ENCODE data around the gene RPL3. TPM values are rescaled to one million over a fixed set of nuclear protein-coding genes. Genes with fewer than 3 reads are reported as not detected.

The RPL3 gene
- total RNA-seq, 1 donor from 2014 or later = 8,485 TPM

DNA sequence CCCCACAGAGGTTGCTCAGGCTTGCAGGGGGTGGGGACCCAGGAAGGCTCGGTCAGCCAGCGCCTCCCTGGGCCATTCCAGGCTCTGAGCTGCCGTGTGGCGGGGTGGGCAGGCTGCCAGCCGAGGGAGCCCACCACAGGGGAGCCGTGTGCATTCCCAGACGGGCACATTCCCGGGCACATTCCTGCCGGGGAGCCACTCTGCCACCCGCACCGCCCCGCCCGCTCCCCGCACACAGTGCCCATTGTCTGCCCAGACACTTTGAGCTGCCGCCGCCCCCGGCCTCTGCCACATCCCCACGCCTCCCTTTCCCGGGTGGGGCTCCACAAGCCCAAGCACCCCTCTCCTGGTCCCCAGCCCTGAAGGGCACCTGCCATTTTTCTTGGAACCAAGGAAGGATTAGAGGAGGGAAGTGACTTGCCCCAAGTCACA lies 27.4 kb downstream of the RPL3 start:
- H3K4me3 ChIP-seq (ENCODE audit: low read depth, low read length) = no peak overlapping the region
- H3K27me3 ChIP-seq (ENCODE audit: control insufficient read depth, insufficient read depth, low read length) = no peaks in the 10 kb centered on the region
- H3K36me3 ChIP-seq (ENCODE audit: control insufficient read depth, insufficient read depth, low read length) = no peaks in the 10 kb centered on the region
- no peak for TF ChIP-seq CTCF (IDR thresholded peaks at IDR 0.05; ENCODE audit: insufficient read depth, low read length, severe bottlenecking)
- FAIRE-seq (no peak), DNase-seq (ENCODE audit: low read depth) (no peak)

- Histone ChIP-seq H3K4me3 (ENCODE audit: low read depth, low read length) (no peak overlapping the region), H3K27me3 (ENCODE audit: control insufficient read depth, insufficient read depth, low read length) (no peaks in the 10 kb centered on the region), H3K36me3 (ENCODE audit: control insufficient read depth, insufficient read depth, low read length) (no peaks in the 10 kb centered on the region)
- DNase-seq (ENCODE audit: low read depth) (no peak), FAIRE-seq (no peak)
- TF ChIP-seq CTCF (IDR thresholded peaks at IDR 0.05; ENCODE audit: insufficient read depth, low read length, severe bottlenecking) = peak; percentile 26
These were observed 27.9 kb downstream of the RPL3 start for GRCh38 chr22:39291523-39291922.

GRCh38 chr22:39290724-39291161 lies 28.7 kb downstream of the RPL3 start:
- FAIRE-seq (no peak), DNase-seq (ENCODE audit: low read depth) (peak; percentile 51)
- no peak for TF ChIP-seq CTCF (IDR thresholded peaks at IDR 0.05; ENCODE audit: insufficient read depth, low read length, severe bottlenecking)
- H3K27me3 ChIP-seq (ENCODE audit: control insufficient read depth, insufficient read depth, low read length) = no peaks in the 10 kb centered on the region
- no peak overlapping the region for H3K4me3 ChIP-seq (ENCODE audit: low read depth, low read length)
- H3K36me3 ChIP-seq (ENCODE audit: control insufficient read depth, insufficient read depth, low read length) = no peaks in the 10 kb centered on the region

GRCh38 chr22:39289975-39290720 lies 29.3 kb downstream of the RPL3 start:
- Histone ChIP-seq H3K27me3 (ENCODE audit: control insufficient read depth, insufficient read depth, low read length) (no peaks in the 10 kb centered on the region), H3K4me3 (ENCODE audit: low read depth, low read length) (no peak overlapping the region), H3K36me3 (ENCODE audit: control insufficient read depth, insufficient read depth, low read length) (no peaks in the 10 kb centered on the region)
- DNase-seq (ENCODE audit: low read depth) = peak; percentile 89
- FAIRE-seq = no peak
- no peak for TF ChIP-seq CTCF (IDR thresholded peaks at IDR 0.05; ENCODE audit: insufficient read depth, low read length, severe bottlenecking)

DNA sequence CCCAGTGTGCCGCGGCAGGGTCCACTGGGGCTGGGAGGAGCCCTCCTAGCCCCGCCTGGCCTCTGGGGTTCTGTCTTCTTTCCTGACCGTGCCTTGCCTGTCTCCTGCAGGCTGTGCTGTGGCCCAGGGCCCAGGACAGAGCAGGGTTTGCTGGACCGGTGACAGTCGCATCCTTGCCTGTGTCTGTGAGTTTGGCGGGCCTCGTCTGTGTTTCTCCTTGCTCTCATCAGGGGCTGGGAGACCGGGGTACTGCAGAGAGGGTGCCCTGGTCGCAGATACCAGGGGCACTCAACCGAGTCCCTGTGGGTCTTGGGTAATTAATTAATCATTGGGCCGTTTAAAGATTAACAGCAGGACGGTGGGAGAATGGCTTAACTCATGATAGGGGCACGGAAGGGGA lies 29.9 kb downstream of the RPL3 start:
- no peak for DNase-seq (ENCODE audit: low read depth)
- Histone ChIP-seq H3K4me3 (ENCODE audit: low read depth, low read length) (no peak overlapping the region), H3K27me3 (ENCODE audit: control insufficient read depth, insufficient read depth, low read length) (no peaks in the 10 kb centered on the region), H3K36me3 (ENCODE audit: control insufficient read depth, insufficient read depth, low read length) (no peaks in the 10 kb centered on the region)
- no peak for TF ChIP-seq CTCF (IDR thresholded peaks at IDR 0.05; ENCODE audit: insufficient read depth, low read length, severe bottlenecking)
- no peak for FAIRE-seq

Measured in bronchial epithelial cell (primary cell).